Peyer's patch (tissue), 4 donors: ENCODE data around the gene DYNC2LI1.

Experiments used
- CTCF ChIP-seq, 6 experiments: fragments of 450-650 bp in 4 of 6; fragments of 200-600 bp in 2 of 6; sonication (generic) in 1 of 6; IDR thresholded peaks; one replicate each; pipeline ENCODE4 v1.5.1; 2017 to 2019; ENCODE audit warnings: antibody characterized with exemption in 6 of 6, mild to moderate bottlenecking in 3 of 6, moderate library complexity in 1 of 6
- POLR2A ChIP-seq, 2 donors: fragments of 450-650 bp; IDR thresholded peaks; one replicate each; pipeline ENCODE4 v1.5.1; 2017; ENCODE audit warnings: antibody characterized with exemption in 2 of 2, mild to moderate bottlenecking in 2 of 2, moderate library complexity in 2 of 2

- TF ChIP-seq POLR2A (IDR thresholded peaks at IDR 0.05), result no peak
- no peak for TF ChIP-seq CTCF (IDR thresholded peaks at IDR 0.05)
These were observed 16.3 kb downstream of the DYNC2LI1 start for GRCh38 chr2:43790147-43790546.
